Ovary (tissue), 9 donors: Measurements from ENCODE around the gene ARCN1. TPM values are rescaled to one million over a fixed set of nuclear protein-coding genes. Genes with fewer than 3 reads are reported as not detected.

ENCODE experiments used
- DNase-seq, 5 donors: peaks; one replicate each; pipeline ENCODE4 v3.0.0-alpha.2; 2019 to 2020
- H3K27ac ChIP-seq, 2 donors: fragments of 200-600 bp; one replicate each; pipeline versions ENCODE4 v1.5.1 to v1.8.0; 2019 to 2022
- H3K27me3 ChIP-seq: fragments of 200-600 bp; one replicate; pipeline ENCODE4 v1.8.0; 2022
- H3K36me3 ChIP-seq: fragments of 200-600 bp; sonication (generic); one replicate; pipeline ENCODE4 v1.5.1; 2019
- H3K4me1 ChIP-seq: one replicate; pipeline ENCODE4 v1.8.1; 2013; ENCODE audit warnings: mild to moderate bottlenecking, moderate library complexity; ENCODE audit not compliant: insufficient read depth
- H3K4me3 ChIP-seq: fragments of 200-600 bp; sonication (generic); one replicate; pipeline ENCODE4 v1.5.1; 2017
- H3K9me3 ChIP-seq, 2 donors: fragments of 200-600 bp in 1 of 2; sonication (generic) in 1 of 2; one replicate each; pipeline versions ENCODE4 v1.5.1 to v1.8.1; 2013 to 2019; ENCODE audit warnings: mild to moderate bottlenecking in 1 of 2, moderate library complexity in 1 of 2
- CTCF ChIP-seq, 3 donors: fragments of 450-650 bp in 2 of 3; fragments of 200-600 bp in 1 of 3; IDR thresholded peaks; one replicate each; pipeline versions ENCODE4 v1.5.1 to v1.8.0; 2016 to 2022; ENCODE audit warnings: antibody characterized with exemption in 3 of 3, mild to moderate bottlenecking in 1 of 3
- EP300 ChIP-seq: sonication (generic); formaldehyde crosslinking; IDR thresholded peaks from one replicate; pipeline ENCODE4 v1.6.1; 2017; ENCODE audit warnings: antibody characterized with exemption
- POLR2A ChIP-seq: fragments of 450-650 bp; IDR thresholded peaks from one replicate; pipeline ENCODE4 v1.6.1; 2017; ENCODE audit warnings: antibody characterized with exemption, mild to moderate bottlenecking, moderate library complexity
- WGBS, 3 donors: extraction: QIAGEN DNeasy Blood & Tissue Kit in 1 of 3; methylation state at CpG; one replicate each; pipeline versions ENCODE4 v1.1.5 to v1.1.7; 2013 to 2017; 5-methylcytosine and 5-hydroxymethylcytosine counted together
- intact Hi-C, 4 donors: fragments of 100-400 bp; cut with DNase I; formaldehyde crosslinking; loops; one replicate each; pipeline versions ENCODE4 v1.11.0 to v1.15.1; 2022 to 2023
- polyA plus RNA-seq, 2 donors: library from polyadenylated mRNA; stranded (reverse); fragments of 200-250 nt in 1 of 2; fragments of 350-450 nt in 1 of 2; fragmentation: Illumina TruSeq in 1 of 2; extraction: RNeasy Lipid Tissue Mini Kit (QIAGEN cat#74804) in 1 of 2; gene quantifications; one replicate each; pipeline ENCODE4 v1.2.3, GENCODE V29; 2013 to 2014
- total RNA-seq, 7 donors: library from RNA; depleted of rRNA in 2 of 7; stranded (reverse); fragments of >200 nt in 2 of 7; fragmentation: NEBNext Ultra II Directional in 3 of 7; extraction: Animal tissue kit (Norgen Biotek cat#: 25700) in 3 of 7; gene quantifications; one replicate each; pipeline versions ENCODE4 v1.1.0 to v1.2.4, GENCODE V29; 2016 to 2023
- donor health status: DM: no; HTN: no; CAD: no; lungs with moderate emphysema.
- donor health status: DM: no; HTN: no; CAD: no.
- donor health status: Bipolar disorder and iron deficiency.
- donor health status: DM: yes; HTN: yes; CAD: no.
- donor health status: DM: no; HTN: no; CAD: no.
- donor health status: DM: yes; HTN: yes; CAD: no.

Gene ARCN1
- total and polyA plus RNA-seq, 9 donors: 60.2 to 154 (median 125) TPM

- no peaks in the 10 kb centered on the region for H3K36me3 ChIP-seq
- WGBS, 3 donors: 91 to 97% (median 92%) methylated on average over 7 of the region's 7 CpGs
- H3K27me3 ChIP-seq: no peaks in the 10 kb centered on the region
- no peaks in the 10 kb centered on the region for H3K4me1 ChIP-seq
- TF ChIP-seq POLR2A: no peak
- no peak for TF ChIP-seq EP300
- TF ChIP-seq CTCF (IDR thresholded peaks at IDR 0.05): no peak
- no peaks in the 10 kb centered on the region for H3K9me3 ChIP-seq
- H3K4me3 ChIP-seq: no peak overlapping the region
- H3K27ac ChIP-seq: no peak overlapping the region
- intact Hi-C loops: no loop called here
- no peak for DNase-seq
Measured at GRCh38 chr11:118643995-118644345, 71.8 kb downstream of the ARCN1 start.

- DNase-seq: no peak
- no peaks in the 10 kb centered on the region for H3K36me3 ChIP-seq
- WGBS, 3 donors: 84 to 88% (median 86%) methylated on average over 10 of the region's 10 CpGs
- no peak overlapping the region for H3K4me3 ChIP-seq
- H3K9me3 ChIP-seq: no peaks in the 10 kb centered on the region
- intact Hi-C loops: no loop called here
- no peaks in the 10 kb centered on the region for H3K4me1 ChIP-seq
- no peak overlapping the region for H3K27ac ChIP-seq
- no peaks in the 10 kb centered on the region for H3K27me3 ChIP-seq
- TF ChIP-seq EP300 (no peak), CTCF (IDR thresholded peaks at IDR 0.05) (no peak), POLR2A (no peak)
Measured at GRCh38 chr11:118644496-118644895, 72.3 kb downstream of the ARCN1 start.

- peak in 1 of 5 donors; percentile 34 for DNase-seq
- Histone ChIP-seq H3K4me1 (no peaks in the 10 kb centered on the region), H3K27ac (no peak overlapping the region), H3K4me3 (no peak overlapping the region), H3K36me3 (no peaks in the 10 kb centered on the region), H3K27me3 (no peaks in the 10 kb centered on the region), H3K9me3 (no peaks in the 10 kb centered on the region)
- intact Hi-C loops: no loop called here
- no peak for TF ChIP-seq POLR2A
- TF ChIP-seq CTCF (IDR thresholded peaks at IDR 0.05): no peak
- 88 to 93% (median 92%) methylated on average over 24 of the region's 24 CpGs for WGBS, 3 donors
Measured at GRCh38 chr11:118645066-118645715, 73.0 kb downstream of the ARCN1 start.

GRCh38 chr11:118646393-118646792, 74.2 kb downstream of the ARCN1 start:
- H3K4me1 ChIP-seq: no peaks in the 10 kb centered on the region
- no peaks in the 10 kb centered on the region for H3K27me3 ChIP-seq
- H3K36me3 ChIP-seq: no peaks in the 10 kb centered on the region
- TF ChIP-seq POLR2A (no peak), EP300 (no peak), CTCF (IDR thresholded peaks at IDR 0.05) (no peak)
- 61 to 63% (median 63%) methylated on average over 3 of the region's 3 CpGs for WGBS, 3 donors
- H3K27ac ChIP-seq: no peak overlapping the region
- no peaks in the 10 kb centered on the region for H3K9me3 ChIP-seq
- DNase-seq: peak in 1 of 5 donors; percentile 10
- no peak overlapping the region for H3K4me3 ChIP-seq
- intact Hi-C loops: no loop called here
